Measurements from ENCODE around the gene ALDH1B1. TPM values are rescaled to one million over a fixed set of nuclear protein-coding genes. Genes with fewer than 3 reads are reported as not detected.

Gene ALDH1B1
- 26.5 and 31.2 TPM in 2 replicates for total RNA-seq

GRCh38 chr9:38392235-38393127, at the start of gene ALDH1B1:
ALDH1B1 (plus strand) TSS chr9:38392702; CDS start chr9:38395749, 3,047 bp downstream.

GRCh38 chr9:38423973-38424843, 31.7 kb downstream of the ALDH1B1 start, which contains the start of gene IGFBPL1:
IGFBPL1 (minus strand) TSS chr9:38424454; CDS start chr9:38424424, 30 bp downstream.

Other genes starting within 250 kb of the ALDH1B1 start
- 0.71 and 1.5 TPM in 2 replicates for gene IGFBPL1, start 31.8 kb downstream of the ALDH1B1 start, total RNA-seq
- gene ANKRD18A, start 227.9 kb downstream of the ALDH1B1 start, total RNA-seq = 0.98 and 1.6 TPM in 2 replicates

Measured in airway epithelial cell (primary cell).